Lower leg skin (tissue), 3 donors: Measurements from ENCODE around the gene SMPD2.

Source experiments
- CTCF ChIP-seq, 3 donors: fragments of 450-650 bp; IDR thresholded peaks; one replicate each; pipeline ENCODE4 v1.5.1; 2016; ENCODE audit warnings: antibody characterized with exemption in 3 of 3, mild to moderate bottlenecking in 3 of 3, moderate library complexity in 2 of 3
- POLR2A ChIP-seq, 2 donors: fragments of 450-650 bp; IDR thresholded peaks; one replicate each; pipeline ENCODE4 v1.6.1; 2016 to 2017; ENCODE audit warnings: antibody characterized with exemption in 2 of 2, mild to moderate bottlenecking in 1 of 2, moderate library complexity in 1 of 2

- no peak for TF ChIP-seq CTCF (IDR thresholded peaks at IDR 0.05)
- no peak for TF ChIP-seq POLR2A (IDR thresholded peaks at IDR 0.05)
Observed at GRCh38 chr6:109397020-109397419, 43.5 kb upstream of the SMPD2 start.
